Measurements from ENCODE around the gene HHIP.

- no peak for TF ChIP-seq CTCF (IDR thresholded peaks at IDR 0.05)
- no peak for TF ChIP-seq POLR2AphosphoS5 (IDR thresholded peaks at IDR 0.05; ENCODE audit: insufficient read depth in 1 of 2, low read depth in 1 of 2)
- TF ChIP-seq POLR2A (IDR thresholded peaks at IDR 0.05) = no peak
These were observed 141.7 kb downstream of the HHIP start for GRCh38 chr4:144787365-144788258.
